GM21390 (cell line): ENCODE measurements around the gene IL1RN.

Experiments
- ATAC-seq: cut with Tn5 transposase; IDR thresholded peaks from one replicate; pipeline ENCODE4 v1.9.1; 2021; ENCODE audit not compliant: unreplicated experiment

Gene IL1RN

GRCh38 chr2:113103277-113103676 lies 24.1 kb upstream of the IL1RN start:
- no peak for ATAC-seq

DNA sequence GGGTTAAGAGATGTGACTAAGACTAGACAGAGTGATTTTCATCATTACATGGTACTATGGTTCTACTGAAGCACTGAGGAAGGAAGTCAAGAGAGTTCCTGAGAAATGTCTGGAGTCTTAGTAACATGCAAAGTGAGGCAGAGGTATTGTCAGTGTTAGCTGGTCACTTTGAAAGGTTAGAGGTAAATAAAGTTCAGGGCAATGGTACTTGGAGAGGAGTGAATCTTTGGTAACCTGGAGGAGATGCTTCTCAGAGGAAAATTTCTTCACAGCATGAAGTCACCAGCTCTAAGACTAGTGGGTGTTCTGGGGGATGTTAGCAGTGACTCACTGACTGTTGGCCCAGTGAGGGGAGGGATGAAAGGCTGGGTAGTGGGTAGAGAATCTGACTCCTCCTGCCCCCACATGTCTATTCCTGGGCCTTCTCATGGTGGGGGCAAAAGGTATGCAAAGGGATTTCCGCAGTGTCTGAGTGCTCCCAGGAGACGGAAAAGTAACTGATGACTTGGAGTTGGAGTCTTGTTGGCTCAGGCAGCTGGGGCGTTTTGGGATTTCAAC lies 23.3 kb upstream of the IL1RN start:
- no peak for ATAC-seq

GRCh38 chr2:113105047-113105785 lies 22.2 kb upstream of the IL1RN start:
- ATAC-seq, result no peak

DNA sequence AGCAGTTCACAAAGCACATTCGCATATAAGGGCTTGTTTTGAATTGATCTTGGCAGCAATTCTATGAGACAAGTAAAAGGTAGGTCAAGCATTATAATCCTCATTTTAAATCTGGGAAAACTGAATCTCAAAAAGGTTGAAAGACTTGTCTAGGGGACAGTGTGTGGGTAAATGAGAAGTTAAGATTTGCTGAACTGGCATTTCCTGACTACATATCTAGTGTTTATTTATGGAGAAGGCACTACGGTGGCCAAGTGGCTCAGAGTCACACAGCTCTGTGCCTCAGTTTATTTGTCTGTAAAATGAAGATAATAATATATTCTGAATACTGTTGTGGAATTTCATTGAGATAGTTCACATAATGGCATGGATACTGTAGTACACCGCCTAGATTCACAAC lies 16.3 kb upstream of the IL1RN start:
- no peak for ATAC-seq

- no peak for ATAC-seq
These were observed 15.5 kb upstream of the IL1RN start for GRCh38 chr2:113111823-113112287.

- no peak for ATAC-seq
These were observed 15.0 kb upstream of the IL1RN start for GRCh38 chr2:113112441-113112840.

DNA sequence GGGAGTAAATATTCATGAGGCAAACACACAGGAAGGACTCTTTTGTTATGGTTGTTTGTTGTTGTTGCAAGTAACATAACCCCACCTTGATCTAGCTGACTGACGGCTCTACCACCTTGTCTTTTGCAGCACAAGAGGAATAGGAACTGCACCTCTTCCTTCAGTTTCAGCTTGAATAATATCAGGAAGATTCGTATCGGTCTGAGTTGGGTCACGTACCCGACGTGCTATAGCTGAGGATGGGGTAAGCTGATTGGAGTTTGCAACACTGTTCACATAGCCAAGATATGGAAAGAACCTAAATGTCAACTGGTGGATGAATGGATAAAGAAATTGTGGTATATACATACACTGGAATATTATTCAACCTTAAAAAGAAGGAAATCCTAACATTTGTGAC lies 14.5 kb upstream of the IL1RN start:
- no peak for ATAC-seq

GRCh38 chr2:113113807-113114206 lies 13.6 kb upstream of the IL1RN start:
- ATAC-seq, result no peak

DNA sequence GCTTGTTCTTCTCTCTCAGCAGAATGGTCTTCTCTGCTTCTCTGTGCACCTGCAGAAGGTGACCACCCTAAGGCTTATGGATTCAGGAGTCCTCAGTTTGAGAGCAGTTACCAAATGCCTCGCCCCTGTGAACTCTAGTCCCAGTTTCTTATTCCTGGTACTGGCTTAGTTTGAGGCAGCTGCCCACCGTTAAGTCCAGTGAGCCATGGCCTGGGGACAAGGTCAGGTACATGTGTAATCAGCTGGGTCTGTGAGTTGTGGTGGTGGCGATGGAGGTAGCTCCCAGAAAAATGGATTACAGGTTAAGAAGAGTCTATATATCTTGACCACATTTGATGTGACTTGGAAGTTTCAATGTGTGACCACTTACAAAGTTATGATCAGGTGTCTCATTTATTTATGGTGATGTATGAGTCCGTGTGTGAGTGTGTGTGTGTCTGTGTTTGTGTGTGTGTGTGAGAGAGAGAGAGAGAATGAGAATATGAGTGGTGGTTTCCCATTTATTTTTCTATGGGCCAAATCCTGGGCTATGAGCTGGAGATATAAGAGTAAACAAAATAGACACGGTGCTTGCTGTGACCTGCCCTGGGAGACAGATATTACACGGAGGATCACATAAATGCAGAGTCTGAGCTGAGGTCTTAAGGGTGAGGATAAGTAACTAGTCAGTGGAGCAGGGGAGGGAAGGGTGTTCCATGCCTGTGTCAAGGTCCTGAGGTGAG lies 13.0 kb upstream of the IL1RN start:
- no peak for ATAC-seq

DNA sequence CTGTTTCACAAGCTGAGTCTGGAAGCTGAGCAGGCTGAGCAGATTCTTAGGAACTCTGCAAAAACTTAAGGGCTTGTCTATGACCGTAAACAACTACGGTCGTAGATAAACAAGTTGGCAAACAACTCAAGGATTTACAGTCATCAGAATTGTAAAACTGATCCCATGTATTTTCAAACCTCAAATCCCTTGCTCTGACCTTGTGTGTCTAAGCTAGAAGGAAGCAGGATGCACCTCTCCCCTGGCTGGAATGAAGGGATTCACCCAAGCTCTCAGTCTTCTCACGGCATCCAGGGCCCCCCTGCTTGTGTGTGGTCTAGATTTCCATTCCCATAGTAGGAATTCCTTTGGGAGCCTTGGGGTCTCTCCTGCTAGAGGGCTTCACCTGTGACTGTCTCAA lies 12.4 kb upstream of the IL1RN start:
- no peak for ATAC-seq

DNA sequence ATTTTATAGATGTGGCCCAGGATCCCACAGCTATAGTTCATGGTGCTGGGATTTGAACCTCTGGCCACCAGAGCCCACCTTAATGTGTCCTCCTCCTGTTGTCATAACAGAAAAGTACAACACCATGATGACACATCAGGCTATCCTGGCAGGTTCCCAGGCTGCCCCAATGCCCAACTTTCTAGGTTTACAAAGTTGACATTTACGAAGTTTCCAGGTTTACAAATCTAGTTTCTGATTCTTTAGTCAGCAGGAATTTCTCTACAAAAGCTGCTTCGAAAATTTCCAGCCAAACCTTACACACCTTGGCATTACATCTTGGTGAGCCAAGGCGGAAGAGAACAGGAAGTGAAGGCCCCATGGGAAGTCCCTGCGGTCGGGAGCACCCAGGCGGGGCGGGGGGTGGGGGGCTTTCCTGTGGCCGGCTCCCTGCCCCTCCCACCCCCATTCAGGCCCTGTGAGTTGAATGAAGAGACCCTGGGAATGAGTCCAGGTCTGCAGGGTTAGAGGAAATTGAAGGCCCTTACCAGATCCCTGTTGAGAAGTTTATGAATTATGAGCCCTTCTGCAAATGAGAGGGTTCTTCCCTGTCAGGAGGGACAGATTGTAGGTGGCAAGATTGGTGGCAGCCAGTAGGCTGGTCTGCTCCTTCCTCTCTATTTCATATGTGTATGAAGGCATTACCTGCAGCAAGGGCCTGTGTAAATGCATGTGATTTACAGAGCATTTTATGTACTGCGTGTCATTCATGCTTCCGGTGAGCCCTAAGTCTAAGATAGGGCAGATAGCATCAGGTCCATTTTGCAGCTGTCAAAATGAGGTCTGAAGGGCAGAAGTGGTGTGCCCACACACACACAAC lies 11.1 kb upstream of the IL1RN start:
- ATAC-seq, result peak; percentile 65

DNA sequence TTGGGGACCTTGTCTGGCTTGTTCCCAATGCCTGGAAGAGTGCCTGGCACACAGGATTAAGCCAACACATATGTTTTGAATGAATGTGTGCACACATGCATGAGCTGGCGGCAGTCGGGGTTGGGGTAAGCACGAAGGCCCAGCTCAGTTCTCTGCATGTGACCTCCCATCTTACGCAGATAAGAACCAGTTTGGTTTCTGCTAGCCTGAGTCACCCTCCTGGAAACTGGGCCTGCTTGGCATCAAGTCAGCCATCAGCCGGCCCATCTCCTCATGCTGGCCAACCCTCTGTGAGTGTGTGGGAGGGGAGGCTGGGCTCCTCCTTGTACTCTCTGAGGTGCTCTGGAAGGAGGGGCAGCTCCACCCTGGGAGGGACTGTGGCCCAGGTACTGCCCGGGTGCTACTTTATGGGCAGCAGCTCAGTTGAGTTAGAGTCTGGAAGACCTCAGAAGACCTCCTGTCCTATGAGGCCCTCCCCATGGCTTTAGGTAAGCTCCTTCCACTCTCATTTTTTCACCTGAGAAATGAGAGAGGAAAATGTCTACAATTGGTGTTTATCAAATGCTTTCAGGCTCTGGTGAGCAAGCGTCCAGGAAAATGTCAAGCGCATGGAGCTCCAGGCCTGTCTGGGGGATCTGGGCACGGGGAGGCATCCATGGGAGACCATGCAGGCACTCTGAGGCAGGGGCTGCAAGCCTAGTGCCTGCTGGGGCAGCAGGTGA lies 9.7 kb upstream of the IL1RN start:
- no peak for ATAC-seq

- ATAC-seq, result no peak
These were observed 9.1 kb upstream of the IL1RN start for GRCh38 chr2:113118263-113118657.

DNA sequence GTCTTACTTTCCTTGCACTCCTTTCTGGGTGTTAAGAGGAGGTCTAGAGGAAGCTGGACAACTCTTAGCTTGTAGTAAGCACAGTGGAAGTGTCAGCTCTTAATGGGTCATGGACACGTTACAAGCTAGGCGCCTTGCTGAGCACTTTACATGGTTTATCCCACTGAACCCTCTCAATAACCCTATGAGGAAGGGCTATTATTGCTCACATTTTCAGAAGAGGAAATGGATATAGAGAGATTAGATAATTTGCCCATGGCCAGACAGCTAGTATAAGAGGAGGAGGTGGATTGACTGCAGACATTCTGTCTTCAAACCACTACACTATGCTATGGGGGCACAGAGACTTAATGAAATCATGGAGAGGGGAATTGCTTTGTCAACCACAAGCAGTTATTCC lies 8.3 kb upstream of the IL1RN start:
- ATAC-seq, result no peak

DNA sequence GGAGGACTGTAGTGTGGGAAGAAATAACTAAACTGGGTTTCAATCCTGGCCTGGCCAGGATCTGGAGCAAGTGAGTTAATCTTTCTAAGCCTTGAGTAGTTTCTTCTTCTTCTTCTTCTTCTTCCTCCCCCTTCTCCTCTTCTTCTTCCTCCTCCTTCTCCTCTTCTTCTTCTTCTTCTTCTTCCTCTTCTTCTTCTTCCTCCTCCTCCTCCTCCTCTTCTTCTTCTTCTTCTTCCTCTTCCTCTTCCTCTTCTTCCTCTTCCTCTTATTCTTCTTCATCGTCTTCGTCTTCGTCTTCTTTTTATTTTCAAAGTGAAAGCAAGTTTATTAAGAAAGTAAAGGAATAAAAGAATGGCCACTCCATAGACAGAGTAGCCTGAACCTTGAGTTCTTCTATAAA lies 6.5 kb upstream of the IL1RN start:
- no peak for ATAC-seq

GRCh38 chr2:113122364-113122763 lies 5.0 kb upstream of the IL1RN start:
- ATAC-seq, result no peak

DNA sequence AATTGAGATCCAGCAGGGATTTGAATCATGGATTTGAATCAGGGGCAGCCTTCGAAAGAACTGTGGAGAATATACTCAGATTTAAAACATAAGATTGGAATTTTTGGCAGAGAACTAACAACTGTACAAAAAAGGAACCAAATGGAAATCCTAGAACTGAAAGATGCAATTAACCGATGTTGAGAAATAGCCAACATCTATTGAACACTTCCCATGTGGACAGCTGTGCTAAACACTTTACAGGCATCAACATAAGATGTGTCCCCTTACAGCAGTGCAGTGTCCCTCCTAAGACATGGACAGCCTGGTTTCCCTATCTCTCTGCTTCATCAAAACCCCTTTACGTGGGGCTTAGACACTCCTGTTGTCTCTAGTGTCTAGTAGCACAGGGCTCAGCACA lies 3.7 kb upstream of the IL1RN start:
- ATAC-seq, result no peak

GRCh38 chr2:113124181-113124961 lies 3.0 kb upstream of the IL1RN start:
- peak; percentile 40 for ATAC-seq

DNA sequence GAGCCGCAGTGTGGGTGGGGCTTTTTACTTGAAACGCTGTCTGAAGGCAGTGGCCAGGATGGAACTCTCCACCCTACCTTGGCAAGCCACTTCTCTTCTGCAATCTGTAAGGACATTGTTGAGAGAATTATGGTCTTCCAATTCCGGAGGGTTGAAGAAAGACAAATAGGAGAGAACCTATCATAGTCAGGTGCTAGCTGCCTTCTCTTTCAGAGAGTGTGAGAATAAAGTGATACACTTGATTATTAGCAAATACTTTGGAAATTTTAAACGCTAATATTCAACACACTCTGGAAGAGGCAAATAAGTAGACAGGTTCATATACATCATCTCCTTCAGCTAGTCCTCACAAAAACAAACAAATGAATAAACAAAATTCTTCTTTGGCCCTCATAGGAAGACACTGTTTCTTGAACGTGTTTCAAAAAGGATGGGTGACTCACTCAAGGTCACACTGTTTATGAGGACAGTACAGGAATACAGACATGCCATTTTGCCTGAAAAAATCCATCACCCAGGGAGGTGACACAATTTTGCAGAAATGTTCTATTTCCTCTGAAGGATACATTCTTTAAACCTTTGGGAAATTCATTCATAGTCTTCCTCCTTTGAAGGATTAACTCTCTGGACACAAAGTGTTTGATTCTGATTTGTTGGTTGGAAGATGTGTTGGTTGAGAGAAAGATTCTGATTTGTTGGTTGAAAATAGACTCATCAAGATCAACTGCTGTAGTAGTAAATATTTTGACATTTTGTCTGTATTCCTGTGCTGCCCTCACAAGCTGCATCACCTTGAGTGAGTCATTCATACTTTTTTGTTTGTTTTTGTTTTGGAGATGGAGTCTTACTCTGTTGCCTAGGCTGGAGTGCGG lies 2.2 kb upstream of the IL1RN start:
- no peak for ATAC-seq
